NK-92 (cell line): ENCODE results near the gene RAB3IL1.

Experiments used
- DNase-seq: peaks from one replicate; lab custom pipeline; 2025; ENCODE audit not compliant: unreplicated experiment; lab: John Stamatoyannopoulos, UW

RAB3IL1 gene

GRCh38 chr11:61869429-61869707 is 48.0 kb downstream of the RAB3IL1 start:
- no peak for DNase-seq

- no peak for DNase-seq
Observed at GRCh38 chr11:61868571-61869428, 48.6 kb downstream of the RAB3IL1 start.

GRCh38 chr11:61866958-61867343 is 50.4 kb downstream of the RAB3IL1 start:
- DNase-seq: no peak

- DNase-seq: no peak
Observed at GRCh38 chr11:61866231-61866957, 51.0 kb downstream of the RAB3IL1 start.

GRCh38 chr11:61864814-61865775 is 52.3 kb downstream of the RAB3IL1 start:
- no peak for DNase-seq

GRCh38 chr11:61863548-61864081 is 53.8 kb downstream of the RAB3IL1 start:
- no peak for DNase-seq

GRCh38 chr11:61862714-61863547 is 54.4 kb downstream of the RAB3IL1 start:
- no peak for DNase-seq

- DNase-seq: no peak
Observed at GRCh38 chr11:61861634-61862033, 55.7 kb downstream of the RAB3IL1 start.

- DNase-seq: no peak
Observed at GRCh38 chr11:61860054-61860903, 57.1 kb downstream of the RAB3IL1 start.

- no peak for DNase-seq
Observed at GRCh38 chr11:61855939-61856680, 61.3 kb downstream of the RAB3IL1 start.

- no peak for DNase-seq
Observed at GRCh38 chr11:61854966-61855714, 62.2 kb downstream of the RAB3IL1 start.

GRCh38 chr11:61854206-61854895 is 63.0 kb downstream of the RAB3IL1 start:
- DNase-seq: no peak

GRCh38 chr11:61853698-61854169 is 63.6 kb downstream of the RAB3IL1 start:
- no peak for DNase-seq

GRCh38 chr11:61851900-61852295 is 65.5 kb downstream of the RAB3IL1 start:
- no peak for DNase-seq

GRCh38 chr11:61851113-61851899 is 66.1 kb downstream of the RAB3IL1 start:
- no peak for DNase-seq

GRCh38 chr11:61850687-61851086 is 66.7 kb downstream of the RAB3IL1 start:
- DNase-seq: no peak
